Activated CD4-positive, CD25-positive, alpha-beta regulatory T cell treated with anti-CD3 and anti-CD28 coated beads, Interleukin-2, amount 50 U/mL, for 24 hours (primary cell): Measurements from ENCODE around the gene STAT4.

Source experiments
- ATAC-seq, 2 donors: fragments of 150-1000 bp; cut with Tn5 transposase; one replicate each; pipeline ENCODE4 v1.10.0; 2021; ENCODE audit warnings: mild to moderate bottlenecking in 1 of 2, moderate library complexity in 1 of 2

The STAT4 gene

DNA sequence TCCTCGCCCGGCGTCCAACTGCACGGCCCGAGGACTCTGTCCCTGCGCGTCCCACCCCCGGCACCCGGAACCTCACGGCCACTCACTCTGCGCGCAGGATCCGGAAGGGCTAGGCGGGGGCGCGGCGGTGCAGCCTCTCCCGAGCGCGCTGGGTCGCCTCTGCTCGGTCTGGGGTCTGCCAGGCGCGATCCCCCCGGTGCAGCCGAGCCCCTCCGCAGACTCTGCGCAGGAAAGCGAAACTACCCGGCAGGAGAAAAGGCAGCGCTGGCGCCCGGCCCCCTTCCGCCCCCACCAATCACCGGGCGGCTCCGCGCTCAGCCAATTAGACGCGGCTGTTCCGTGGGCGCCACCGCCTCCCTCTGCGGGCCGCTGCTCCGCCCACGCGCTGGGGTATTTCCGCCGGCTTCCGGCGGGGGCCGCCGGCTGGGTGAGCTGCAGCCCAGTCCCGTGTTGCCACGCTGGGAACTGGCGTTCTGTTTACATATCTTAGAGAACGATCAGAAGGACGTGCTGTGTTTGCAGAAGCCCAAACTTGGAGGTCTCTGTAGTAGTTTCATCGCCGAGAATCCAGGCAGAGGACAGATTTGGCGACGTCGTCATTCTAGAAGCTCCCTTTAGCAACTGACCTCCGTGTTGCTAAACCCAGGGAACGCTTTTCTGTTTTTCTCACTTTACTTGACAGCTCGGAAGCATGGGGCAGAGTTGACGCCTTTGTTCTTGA lies 136.7 kb downstream of the STAT4 start, which contains the start of gene STAT1:
TSS of gene STAT1 (minus strand) at position 240 of the 721 bp plus-strand sequence. CDS start 4,168 bp downstream, outside the sequence.
- peak; percentile 80 to 84 for ATAC-seq

- no peak for ATAC-seq
Measured at GRCh38 chr2:191013682-191013931, 137.2 kb downstream of the STAT4 start.

DNA sequence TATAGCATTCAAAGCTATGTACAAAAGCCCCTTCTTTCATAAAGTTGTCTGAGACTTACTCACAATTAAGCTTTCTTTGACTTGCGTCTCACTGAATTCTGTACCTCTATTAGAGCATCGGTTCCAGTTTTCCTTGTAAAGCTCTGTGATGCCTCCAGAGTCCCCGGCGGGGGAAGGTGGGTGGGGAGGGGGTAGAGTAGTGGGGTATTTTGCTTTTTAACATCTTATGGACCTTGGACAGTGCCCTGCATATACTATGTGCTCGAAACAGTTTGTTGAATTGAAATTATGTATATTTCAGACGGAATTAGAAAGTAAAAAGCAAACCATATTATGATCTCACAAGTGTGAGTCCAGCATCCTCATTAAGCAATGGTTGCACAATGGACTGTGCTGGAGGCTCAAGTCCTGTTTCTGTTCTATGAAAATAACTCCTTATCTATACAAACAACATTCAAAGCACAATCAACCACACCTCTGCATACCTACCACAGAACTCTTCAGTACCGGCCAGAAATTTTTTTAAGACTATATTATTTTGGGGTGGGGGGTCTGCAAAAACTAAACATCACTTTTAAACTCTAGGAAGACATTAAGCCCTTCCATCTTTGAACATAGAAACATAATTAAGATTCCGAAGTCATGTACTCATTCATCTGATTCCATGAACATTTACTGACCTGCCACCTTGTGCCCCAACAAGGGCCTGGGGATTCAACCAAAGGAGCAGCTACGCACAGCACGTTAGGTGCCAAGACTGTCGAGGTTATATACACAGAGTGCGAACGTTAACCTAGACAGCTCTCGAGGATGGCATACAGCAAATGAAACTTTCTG lies 137.7 kb downstream of the STAT4 start:
- peak; percentile 4 to 8 for ATAC-seq

- no peak for ATAC-seq
Measured at GRCh38 chr2:191012346-191012745, 138.4 kb downstream of the STAT4 start.

DNA sequence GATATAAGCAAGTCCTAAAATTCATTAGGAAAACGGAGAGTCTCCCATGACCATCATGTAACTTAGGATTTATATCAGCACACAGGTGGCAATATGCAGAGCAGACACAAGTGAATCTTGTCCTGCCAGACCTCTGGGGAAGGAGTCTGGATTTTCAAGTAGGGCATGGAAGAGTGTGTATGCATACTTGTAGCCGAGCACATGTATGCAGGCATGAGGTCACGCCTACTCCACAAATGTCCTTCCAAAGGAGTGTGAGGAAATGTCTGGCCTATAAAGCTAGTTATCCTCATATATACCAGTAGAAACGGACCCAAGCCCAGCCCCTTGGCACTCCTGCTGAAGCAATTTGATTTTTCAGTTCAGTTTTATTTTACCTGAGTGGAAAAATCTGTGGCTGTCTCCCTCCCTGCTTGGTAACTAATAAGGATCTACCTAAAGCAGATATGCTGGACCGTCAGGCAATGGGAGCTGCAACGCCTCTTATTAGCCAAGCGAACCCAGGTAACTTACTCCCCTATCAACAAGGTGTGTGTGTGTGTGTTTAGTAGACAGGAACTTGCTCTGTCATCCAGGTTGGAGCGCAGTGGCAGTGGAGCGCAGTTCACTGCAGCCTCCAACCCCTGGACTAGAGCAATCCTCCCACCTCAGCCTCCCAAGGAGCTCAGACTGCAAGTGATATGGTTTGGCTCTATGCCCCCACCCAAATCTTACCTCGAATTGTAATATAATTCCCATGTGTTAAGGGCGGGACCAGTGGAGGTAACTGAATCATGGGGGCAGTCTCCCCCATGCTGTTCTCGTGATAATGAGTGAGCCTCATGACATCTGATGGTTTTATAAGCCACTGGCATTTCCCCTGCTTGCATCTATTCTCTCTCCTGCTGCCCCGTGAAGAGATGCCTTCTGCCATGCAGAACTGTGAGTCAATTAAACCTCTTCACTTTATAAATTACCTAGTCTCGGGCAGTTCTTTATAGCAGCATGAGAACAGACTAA lies 139.6 kb downstream of the STAT4 start:
- no peak for ATAC-seq

DNA sequence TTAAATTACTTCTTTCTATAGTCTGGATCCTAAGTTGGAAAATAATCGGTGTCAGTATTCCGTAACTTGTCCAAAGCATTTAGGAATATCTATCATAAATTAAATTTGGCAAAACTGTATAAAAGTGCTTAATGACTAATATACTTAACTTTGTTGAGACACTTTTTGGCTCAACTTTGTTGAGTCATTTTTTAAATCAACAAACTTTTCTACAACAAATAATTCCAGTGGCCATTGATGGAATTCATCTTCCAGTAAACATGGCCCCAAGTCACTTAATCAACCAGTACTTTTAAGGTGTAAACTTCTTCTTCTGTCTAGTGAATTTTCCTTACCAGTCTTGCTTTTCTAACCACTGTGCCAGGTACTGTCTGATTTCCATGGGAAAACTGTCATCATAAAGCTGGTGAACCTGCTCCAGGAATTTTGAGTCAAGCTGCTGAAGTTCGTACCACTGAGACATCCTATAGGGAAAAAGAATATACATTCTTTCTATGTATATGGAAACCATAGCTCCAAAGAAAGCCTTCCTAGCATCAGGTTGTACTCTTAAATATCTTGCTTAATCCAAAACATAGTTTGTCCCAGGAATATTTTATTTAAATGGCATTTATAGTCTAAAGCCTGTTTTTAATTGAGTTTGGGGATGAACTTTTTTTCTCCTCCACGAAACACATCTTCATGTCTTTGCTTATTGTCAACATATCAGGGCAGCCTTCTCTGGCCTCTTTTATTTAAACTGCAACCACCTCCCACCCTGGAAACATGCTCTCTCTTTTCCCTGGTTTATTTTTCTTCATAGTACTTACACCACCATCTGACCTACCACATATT lies 141.0 kb downstream of the STAT4 start:
- no peak for ATAC-seq

DNA sequence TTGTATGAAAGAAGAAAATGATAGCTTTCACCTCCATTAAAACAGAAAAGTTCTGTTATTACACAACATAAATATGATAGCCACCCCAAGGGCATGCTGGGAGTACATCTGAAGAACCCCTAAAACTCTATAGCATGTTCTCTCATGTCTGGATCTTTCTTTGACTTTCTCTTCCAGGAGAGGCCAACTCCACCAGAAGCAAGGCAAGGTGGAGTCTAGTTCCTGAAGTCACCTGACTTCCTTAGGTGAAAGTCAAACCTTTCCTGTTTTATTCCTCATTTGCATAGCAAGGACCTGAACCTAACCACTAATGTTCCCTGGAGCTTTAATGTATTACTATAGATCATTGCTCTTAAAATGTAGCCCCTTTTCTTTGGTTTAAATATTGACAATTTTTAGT lies 142.5 kb downstream of the STAT4 start:
- ATAC-seq, result no peak

GRCh38 chr2:191006997-191007783 lies 143.6 kb downstream of the STAT4 start:
- no peak for ATAC-seq

- ATAC-seq, result no peak
Measured at GRCh38 chr2:191006297-191006696, 144.5 kb downstream of the STAT4 start.

GRCh38 chr2:191003405-191004309 lies 147.1 kb downstream of the STAT4 start:
- ATAC-seq, result peak in 1 of 2 donors; percentile 14

GRCh38 chr2:191001624-191002023 lies 149.2 kb downstream of the STAT4 start:
- no peak for ATAC-seq

- no peak for ATAC-seq
Measured at GRCh38 chr2:191001032-191001431, 149.8 kb downstream of the STAT4 start.

GRCh38 chr2:190999949-191000665 lies 150.7 kb downstream of the STAT4 start:
- no peak for ATAC-seq

DNA sequence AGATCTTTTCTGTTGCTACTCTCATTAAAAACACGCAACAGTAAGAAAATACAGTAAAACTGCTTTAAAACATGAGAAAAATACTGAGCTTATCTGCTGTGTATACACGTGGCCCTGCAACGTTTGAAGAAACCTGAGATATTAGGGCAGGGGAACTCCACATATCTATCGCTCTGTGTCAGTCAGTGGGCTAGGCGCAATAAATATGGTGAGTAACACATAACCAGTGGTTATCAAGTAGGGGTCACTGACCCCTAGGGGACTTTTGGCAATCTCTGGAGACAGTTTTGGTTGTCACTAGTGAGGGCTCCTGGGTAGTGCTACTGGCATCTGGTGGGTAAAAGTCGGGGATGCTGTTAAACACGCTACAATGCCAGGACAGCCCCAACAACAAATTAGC lies 151.7 kb downstream of the STAT4 start:
- peak; percentile 42 to 65 for ATAC-seq

DNA sequence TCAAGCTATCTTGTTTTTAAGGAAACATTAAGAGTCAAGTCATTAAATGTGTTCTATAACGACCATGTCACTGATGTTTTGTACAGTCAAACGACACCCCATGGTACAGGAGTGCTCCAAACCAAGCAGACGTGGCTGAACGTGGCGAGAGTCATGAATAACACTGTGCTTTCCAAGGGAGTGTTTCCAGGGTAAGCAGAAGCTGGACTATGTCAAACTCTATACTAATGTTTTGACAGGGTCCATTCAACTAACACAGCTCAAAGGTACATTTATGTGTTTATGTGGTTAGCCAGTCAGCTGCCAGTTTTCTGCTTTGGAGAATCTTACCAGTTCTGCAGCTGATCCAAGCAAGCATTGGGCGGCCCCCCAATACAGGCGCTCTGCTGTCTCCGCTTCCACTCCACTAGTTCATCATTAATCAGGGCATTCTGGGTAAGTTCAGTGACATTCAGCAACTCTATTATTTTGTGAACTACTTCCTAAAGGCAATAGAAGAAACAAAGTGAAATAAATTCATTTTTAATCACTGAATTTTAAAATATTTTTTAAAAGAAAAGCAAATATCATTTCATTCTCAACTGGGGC lies 153.2 kb downstream of the STAT4 start:
- no peak for ATAC-seq

DNA sequence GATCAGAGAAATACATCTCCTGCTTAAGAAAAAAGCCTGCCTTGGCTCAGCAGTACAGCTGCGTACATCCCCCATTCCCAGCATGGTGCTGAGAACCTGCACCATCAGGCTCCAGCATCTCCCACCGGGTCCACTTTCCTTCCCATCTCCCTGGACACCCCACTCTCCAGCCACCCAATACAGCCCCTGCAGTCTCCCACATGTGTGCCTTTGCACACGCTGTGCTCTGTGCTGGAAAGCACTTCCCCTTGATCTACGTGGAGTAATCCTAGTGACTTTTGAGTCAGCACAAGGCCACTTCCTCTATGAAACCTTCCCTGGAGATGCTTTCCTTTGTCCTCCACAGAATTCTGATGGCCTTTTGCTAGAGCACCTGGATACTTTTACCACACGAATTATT lies 153.8 kb downstream of the STAT4 start:
- no peak for ATAC-seq

DNA sequence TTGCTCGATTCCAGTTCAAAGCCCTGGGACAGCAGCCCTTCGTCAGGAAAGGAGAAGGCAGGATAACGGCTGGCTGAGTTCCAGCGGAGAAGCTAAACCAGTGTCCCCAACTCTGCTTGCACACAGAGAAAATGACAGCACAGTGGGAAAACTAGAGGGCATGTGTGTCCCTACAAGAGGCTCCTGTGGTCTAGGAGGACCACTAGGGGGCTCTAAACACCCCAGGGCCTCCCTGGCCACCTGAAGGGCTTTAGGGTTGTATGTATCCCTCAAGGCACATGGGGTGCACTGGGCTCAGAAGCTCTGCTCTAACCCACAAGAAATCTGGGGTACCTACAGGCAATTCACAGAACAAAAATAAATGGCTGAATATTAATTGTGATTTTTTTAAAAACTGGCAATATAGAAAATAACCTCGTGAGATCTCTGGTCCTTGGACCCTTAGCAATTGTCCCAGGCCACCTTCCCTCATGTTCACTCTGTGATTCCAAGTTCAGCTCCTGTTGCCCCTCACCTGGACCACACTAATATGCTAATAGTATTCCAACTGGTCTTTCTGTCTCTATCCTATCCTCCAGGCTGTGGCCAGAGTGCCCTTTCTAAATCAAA lies 154.4 kb downstream of the STAT4 start:
- ATAC-seq, result peak; percentile 23 to 42

DNA sequence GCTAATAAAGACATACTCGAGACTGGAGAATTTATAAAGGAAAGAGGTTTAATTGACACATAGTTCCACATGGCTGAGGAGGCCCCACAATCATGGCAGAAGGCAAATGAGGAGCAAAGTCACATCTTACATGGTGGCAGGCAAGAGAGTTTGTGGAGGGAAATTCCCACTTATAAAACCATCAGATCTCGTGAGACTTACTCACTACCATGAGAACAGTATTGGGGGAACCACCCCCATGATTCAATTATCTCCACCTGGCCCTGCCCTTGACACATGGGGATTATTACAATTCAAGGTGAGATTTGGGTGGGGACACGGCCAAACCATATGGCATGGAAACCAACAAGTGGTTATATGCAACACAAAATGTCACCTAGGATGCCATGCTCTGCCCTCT lies 155.5 kb downstream of the STAT4 start:
- ATAC-seq, result peak in 1 of 2 donors; percentile 14

DNA sequence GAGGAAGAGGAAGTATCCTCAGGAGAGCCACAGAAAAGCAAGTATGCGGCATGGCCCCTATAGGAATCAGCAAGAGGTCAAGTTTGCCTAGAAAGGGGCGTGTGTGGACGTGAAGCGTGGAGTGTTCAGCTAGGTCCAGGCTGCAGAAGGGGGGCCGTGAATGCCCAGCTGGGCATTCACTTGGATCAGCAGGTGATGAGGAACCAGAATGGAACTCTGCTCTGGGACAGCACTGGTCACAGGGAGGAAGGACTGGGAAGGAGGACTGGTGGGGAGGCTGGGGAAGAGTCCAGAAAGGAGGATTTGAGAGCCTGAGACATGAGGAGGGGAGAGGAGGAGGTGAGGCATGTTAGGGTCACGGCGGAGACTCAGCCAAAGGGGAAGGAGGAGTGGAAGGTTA lies 156.6 kb downstream of the STAT4 start:
- ATAC-seq, result no peak
